AG09319 (cell line): ENCODE data around the gene FAM222B.

Experiments used
- DNase-seq: peaks from one replicate; pipeline ENCODE4 v3.0.0-alpha.2; 2010; ENCODE audit warnings: low read depth; ENCODE audit errors: extremely low read depth
- CTCF ChIP-seq: IDR thresholded peaks from 2 replicates; pipeline ENCODE4 v1.5.1; 2011; ENCODE audit warnings: low read depth, mild to moderate bottlenecking, inconsistent platforms, low read length, moderate library complexity

Gene FAM222B

DNA sequence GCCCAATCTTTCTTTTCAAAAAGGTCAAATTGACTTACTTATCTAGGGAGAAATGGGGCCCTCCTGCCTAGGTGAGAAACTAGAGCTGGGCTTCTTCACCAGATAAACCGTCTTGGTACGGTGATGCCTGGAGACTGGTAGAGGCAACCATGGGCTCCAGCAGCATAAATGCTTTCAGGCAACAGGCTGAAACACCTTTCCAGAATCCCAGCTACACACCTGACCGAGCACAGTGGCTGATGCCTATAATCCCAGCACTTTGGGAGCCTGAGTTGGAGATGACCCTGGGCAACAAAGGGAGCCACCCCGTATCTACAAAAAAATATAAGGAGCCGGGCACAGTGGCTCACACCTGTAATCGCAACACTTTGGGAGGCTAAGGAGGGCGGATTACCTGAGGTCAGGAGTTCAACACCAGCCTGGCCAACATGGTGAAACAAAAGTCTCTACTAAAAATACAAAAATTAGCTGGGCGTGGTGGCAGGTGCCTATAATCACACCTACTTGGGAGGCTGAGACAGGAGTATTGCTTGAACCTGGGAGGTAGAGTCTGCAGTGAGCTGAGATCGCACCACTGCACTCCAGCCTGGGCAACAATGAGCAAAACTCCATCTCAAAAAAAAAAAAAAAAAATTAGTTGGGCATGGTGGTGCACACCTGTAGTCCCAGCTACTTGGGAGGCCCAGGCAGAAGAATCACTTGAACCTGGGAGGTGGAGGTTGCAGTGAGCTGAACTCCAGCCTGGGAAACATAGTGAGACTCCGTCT lies 90.8 kb downstream of the FAM222B start:
- DNase-seq: no peak
- TF ChIP-seq CTCF: no peak

- DNase-seq: peak; percentile 81
- no peak; the same call in none of the 2 replicates for TF ChIP-seq CTCF
Observed at GRCh38 chr17:28750178-28751047, 92.2 kb downstream of the FAM222B start.

DNA sequence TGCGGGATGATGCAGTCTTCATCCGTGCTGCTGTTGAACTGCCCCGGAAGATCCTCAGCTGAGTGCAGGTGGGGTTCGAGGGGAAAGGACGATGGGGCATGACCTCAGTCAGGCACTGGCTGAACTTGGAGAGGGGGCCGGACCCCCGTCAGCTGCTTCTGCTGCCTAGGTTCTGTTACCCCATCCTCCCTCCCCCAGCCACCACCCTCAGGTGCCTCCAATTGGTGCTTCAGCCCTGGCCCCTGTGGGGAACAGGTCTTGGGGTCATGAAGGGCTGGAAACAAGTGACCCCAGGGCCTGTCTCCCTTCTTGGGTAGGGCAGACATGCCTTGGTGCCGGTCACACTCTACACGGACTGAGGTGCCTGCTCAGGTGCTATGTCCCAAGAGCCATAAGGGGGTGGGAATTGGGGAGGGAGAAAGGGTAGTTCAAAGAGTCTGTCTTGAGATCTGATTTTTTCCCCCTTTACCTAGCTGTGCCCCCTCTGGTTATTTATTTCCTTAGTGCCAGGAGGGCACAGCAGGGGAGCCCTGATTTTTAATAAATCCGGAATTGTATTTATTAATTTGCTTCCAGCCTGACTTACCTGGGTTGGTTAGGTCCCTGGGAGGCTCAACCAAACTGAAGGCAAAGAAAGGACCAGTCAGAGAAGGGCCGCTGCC lies 92.9 kb downstream of the FAM222B start:
- no peak for TF ChIP-seq CTCF
- DNase-seq: no peak

- DNase-seq: no peak
- no peak for TF ChIP-seq CTCF
Observed at GRCh38 chr17:28748852-28749515, 93.6 kb downstream of the FAM222B start.

DNA sequence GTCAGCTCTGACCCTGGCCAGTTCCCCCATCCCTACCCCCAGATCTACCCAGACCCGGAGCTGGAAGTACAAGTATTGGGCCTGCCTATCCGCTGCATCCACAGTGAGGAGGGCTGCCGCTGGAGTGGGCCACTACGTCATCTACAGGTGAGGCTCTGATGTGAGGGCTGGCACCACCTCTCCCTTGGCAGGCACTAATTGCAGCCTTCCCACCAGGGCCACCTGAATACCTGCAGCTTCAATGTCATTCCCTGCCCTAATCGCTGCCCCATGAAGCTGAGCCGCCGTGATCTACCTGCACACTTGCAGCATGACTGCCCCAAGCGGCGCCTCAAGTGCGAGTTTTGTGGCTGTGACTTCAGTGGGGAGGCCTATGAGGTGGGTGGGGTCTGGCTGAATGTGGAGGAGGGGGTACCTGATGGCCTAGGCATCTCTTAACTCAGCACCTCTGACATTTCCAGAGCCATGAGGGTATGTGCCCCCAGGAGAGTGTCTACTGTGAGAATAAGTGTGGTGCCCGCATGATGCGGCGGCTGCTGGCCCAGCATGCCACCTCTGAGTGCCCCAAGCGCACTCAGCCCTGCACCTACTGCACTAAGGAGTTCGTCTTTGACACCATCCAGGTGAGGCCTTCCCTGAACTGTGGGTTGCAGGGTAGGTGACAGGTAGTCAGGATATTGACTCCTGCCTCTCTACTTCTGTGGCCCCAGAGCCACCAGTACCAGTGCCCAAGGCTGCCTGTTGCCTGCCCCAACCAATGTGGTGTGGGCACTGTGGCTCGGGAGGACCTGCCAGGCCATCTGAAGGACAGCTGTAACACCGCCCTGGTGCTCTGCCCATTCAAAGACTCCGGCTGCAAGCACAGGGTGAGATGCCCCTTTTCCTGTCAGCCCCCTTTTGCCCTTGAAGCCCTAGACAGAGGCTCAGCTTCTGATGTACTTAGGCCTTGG lies 94.5 kb downstream of the FAM222B start:
- DNase-seq: no peak
- TF ChIP-seq CTCF: no peak

DNA sequence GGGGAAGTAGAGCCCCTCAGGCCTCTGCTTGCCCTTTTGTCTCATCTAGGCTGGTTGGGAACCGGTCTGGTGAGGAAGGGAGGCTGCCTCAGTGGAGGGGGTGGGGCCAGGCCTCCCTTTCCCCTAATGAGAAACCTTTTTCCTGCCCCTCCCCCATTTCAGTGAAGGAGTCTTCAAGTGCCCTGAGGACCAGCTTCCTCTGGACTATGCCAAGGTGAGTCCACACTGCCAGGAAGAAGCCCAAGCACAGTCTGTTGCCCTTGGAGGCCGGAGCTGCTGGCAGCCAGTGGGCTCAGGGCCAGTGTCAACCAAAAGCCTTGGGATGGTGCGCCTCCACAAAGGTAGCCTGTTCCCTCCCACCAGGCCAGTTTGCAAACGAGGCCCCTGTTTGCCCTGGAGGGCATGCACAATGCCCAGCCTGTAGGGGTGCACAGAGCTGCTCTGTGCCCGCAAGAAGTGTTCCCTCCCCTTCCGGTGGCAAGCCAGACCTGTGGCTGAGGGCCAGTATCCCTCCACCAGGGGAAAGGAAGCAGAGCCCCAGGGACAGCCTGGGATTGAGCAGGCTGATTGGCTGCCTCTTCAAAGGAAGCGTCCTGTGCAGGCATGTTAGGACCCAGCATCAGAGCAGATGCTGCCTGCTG lies 95.4 kb downstream of the FAM222B start:
- no peak for DNase-seq
- no peak for TF ChIP-seq CTCF
